OCI-LY7 (cell line): ENCODE measurements around the gene PLEKHO1. TPM values are rescaled to one million over a fixed set of nuclear protein-coding genes. Genes with fewer than 3 reads are reported as not detected.
"Not testable (repeated sequence)": the region's sequence is repeated elsewhere in the genome, so short reads cannot be mapped to it uniquely, and the experiment has no call there.

Experiments
- BruUV-seq: library from RNA; stranded (reverse); fragments of 400-500 nt; replicated peaks from 2 replicates; lab custom pipeline; 2021; lab: Mats Ljungman, UMichigan
- CTCF ChIA-PET: fragments of 300-600 bp; sonication (Branson Sonifier 250); formaldehyde crosslinking; loops from one replicate; lab custom pipeline; 2022; ENCODE audit warnings: antibody characterized with exemption; ENCODE audit not compliant: unreplicated experiment; lab: Charles Lee
- POLR2A ChIA-PET: fragments of 300-600 bp; sonication (Branson Sonifier 250); formaldehyde crosslinking; loops from one replicate; lab custom pipeline; 2022; ENCODE audit warnings: antibody characterized with exemption; lab: Charles Lee
- DNase-seq: peaks from one replicate; pipeline ENCODE4 v3.0.0-alpha.2; 2015; ENCODE audit warnings: low spot score
- H2AFZ ChIP-seq: fragments of 200-600 bp; sonication (generic), shearing (Covaris generic); 2 replicates; pipeline ENCODE4 v1.6.1; 2014; ENCODE audit warnings: mild to moderate bottlenecking, antibody characterized with exemption, low read length, moderate library complexity
- H3K27ac ChIP-seq: fragments of 200-600 bp; sonication (generic); 2 replicates; pipeline ENCODE4 v1.5.1; 2014; ENCODE audit warnings: mixed run types, low read depth, mild to moderate bottlenecking, moderate library complexity, low read length, inconsistent platforms; ENCODE audit not compliant: poor library complexity, severe bottlenecking
- H3K36me3 ChIP-seq: fragments of 200-600 bp; sonication (generic); 2 replicates; pipeline ENCODE4 v1.6.1; 2014; ENCODE audit warnings: mild to moderate bottlenecking, antibody characterized with exemption, low read length, moderate library complexity, mixed read lengths; ENCODE audit not compliant: insufficient read depth
- H3K4me1 ChIP-seq: fragments of 200-600 bp; sonication (generic); 2 replicates; pipeline ENCODE4 v1.5.1; 2014; ENCODE audit warnings: mild to moderate bottlenecking, low read length; ENCODE audit not compliant: insufficient read depth, poor library complexity, severe bottlenecking
- H3K4me2 ChIP-seq: fragments of 200-600 bp; sonication (generic); 2 replicates; pipeline ENCODE4 v1.6.1; 2014; ENCODE audit warnings: mild to moderate bottlenecking, low read length
- H3K4me3 ChIP-seq: fragments of 200-600 bp; sonication (generic); 2 replicates; pipeline ENCODE4 v1.5.1; 2014; ENCODE audit warnings: mild to moderate bottlenecking, low read depth, low read length; ENCODE audit not compliant: poor library complexity, severe bottlenecking
- H3K79me2 ChIP-seq: fragments of 200-600 bp; sonication (generic); 2 replicates; pipeline ENCODE4 v1.6.1; 2016; ENCODE audit warnings: low read depth, mild to moderate bottlenecking, low read length, moderate library complexity, mixed read lengths; ENCODE audit not compliant: insufficient read depth
- H3K9me2 ChIP-seq: fragments of 200-600 bp; sonication (generic); 2 replicates; pipeline ENCODE4 v1.6.1; 2016; ENCODE audit warnings: mild to moderate bottlenecking, low read length, mixed read lengths; ENCODE audit not compliant: insufficient read depth
- H3K9me3 ChIP-seq: fragments of 200-600 bp; sonication (generic); 2 replicates; pipeline ENCODE4 v1.6.1; 2014; ENCODE audit warnings: mild to moderate bottlenecking, mixed run types, low read length, mixed read lengths
- H4K20me1 ChIP-seq: fragments of 200-600 bp; sonication (generic); 2 replicates; pipeline ENCODE4 v1.6.1; 2014; ENCODE audit warnings: mild to moderate bottlenecking, antibody characterized with exemption, low read length, moderate library complexity, mixed read lengths; ENCODE audit not compliant: insufficient read depth
- EZH2phosphoT487 ChIP-seq: fragments of 200-600 bp; sonication (generic); IDR thresholded peaks from 2 replicates; pipeline ENCODE4 v1.6.1; 2018; ENCODE audit warnings: low read depth, borderline replicate concordance, mild to moderate bottlenecking, mixed run types, antibody characterized with exemption, low read length, moderate library complexity, mixed read lengths
- intact Hi-C: fragments of 100-400 bp; cut with micrococcal nuclease; formaldehyde crosslinking; loops from one replicate; pipeline ENCODE4 v1.10.0; 2022; ENCODE audit not compliant: unreplicated experiment
- total RNA-seq, 2 experiments: library from RNA; depleted of rRNA in 1 of 2; stranded (reverse); fragments of >200 nt in 1 of 2; shearing (Covaris generic) in 1 of 2; gene quantifications; 2 replicates each; pipeline ENCODE4 v1.2.3, GENCODE V29; 2014 to 2022
- TF ChIP-seq, protein P1 (sequence below): fragments of 200-600 bp; sonication (generic); conservative IDR thresholded peaks from 2 replicates; pipeline ENCODE4 v1.5.1; 2014; ENCODE audit warnings: mild to moderate bottlenecking, antibody characterized with exemption, low read length, moderate library complexity, mixed read lengths

The PLEKHO1 gene
- total RNA-seq, 2 experiments from 2014 or later = 75.5 to 122 TPM

GRCh38 chr1:150144606-150145005, 5.1 kb upstream of the PLEKHO1 start:
- CTCF ChIA-PET = no interaction called here

DNA sequence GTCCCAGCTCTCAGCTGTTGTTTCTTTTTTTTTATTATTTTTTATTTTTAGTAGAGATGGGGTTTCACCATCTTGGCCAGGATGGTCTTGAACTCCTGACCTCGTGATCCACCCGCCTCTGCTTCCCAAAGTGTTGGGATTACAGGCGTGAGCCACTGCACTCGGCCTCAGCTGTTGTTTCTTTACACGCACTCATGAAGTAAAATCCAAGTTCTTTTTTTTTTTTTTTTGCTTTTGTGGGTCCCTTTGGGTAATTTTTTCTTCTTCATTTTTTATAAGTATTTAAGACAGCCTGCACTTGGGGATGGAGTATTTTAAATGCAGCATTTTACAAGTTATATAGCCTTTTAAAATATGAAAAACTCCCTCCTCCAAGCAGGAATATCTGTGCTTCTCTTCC, 3.7 kb upstream of the PLEKHO1 start:
- Histone ChIP-seq H3K4me1 (peaks cover 25% of the 10 kb centered on the region), H3K79me2 (peaks cover 19% of the 10 kb centered on the region; the same call in 1 of the 2 replicates)
- DNase-seq, H3K4me2 ChIP-seq, H3K4me3 ChIP-seq, H3K27ac ChIP-seq, BruUV-seq, CTCF ChIA-PET, H3K9me2 ChIP-seq, H4K20me1 ChIP-seq, H3K9me3 ChIP-seq, H3K36me3 ChIP-seq, intact Hi-C loops, H2AFZ ChIP-seq: not testable (repeated sequence)
- POLR2A ChIA-PET = interaction anchor here (0.6 to 1.0 kb wide), 2 partner anchors 16 to 49 kb away, joined by 3 read pairs; no protein-coding TSS in a partner anchor

More at GRCh38 chr1:150144606-150145005, 5.1 kb upstream of the PLEKHO1 start:
- Histone ChIP-seq H3K4me3 (no peak overlapping the region), H3K4me1 (peaks cover 25% of the 10 kb centered on the region), H4K20me1 (no peaks in the 10 kb centered on the region), H3K36me3 (no peaks in the 10 kb centered on the region; the same call in 1 of the 2 replicates), H3K4me2 (no peak overlapping the region), H3K27ac (no peak overlapping the region), H2AFZ (no peak overlapping the region), H3K79me2 (peaks cover 12% of the 10 kb centered on the region; the same call in 1 of the 2 replicates), H3K9me2 (no peaks in the 10 kb centered on the region), H3K9me3 (no peaks in the 10 kb centered on the region)
- no TSS peak for BruUV-seq
- intact Hi-C loops = no loop called here
- POLR2A ChIA-PET = interaction anchor here (0.6 kb wide), 1 partner anchor 65 kb away, joined by 3 read pairs; no protein-coding TSS in a partner anchor
- TF ChIP-seq, protein P1, sequence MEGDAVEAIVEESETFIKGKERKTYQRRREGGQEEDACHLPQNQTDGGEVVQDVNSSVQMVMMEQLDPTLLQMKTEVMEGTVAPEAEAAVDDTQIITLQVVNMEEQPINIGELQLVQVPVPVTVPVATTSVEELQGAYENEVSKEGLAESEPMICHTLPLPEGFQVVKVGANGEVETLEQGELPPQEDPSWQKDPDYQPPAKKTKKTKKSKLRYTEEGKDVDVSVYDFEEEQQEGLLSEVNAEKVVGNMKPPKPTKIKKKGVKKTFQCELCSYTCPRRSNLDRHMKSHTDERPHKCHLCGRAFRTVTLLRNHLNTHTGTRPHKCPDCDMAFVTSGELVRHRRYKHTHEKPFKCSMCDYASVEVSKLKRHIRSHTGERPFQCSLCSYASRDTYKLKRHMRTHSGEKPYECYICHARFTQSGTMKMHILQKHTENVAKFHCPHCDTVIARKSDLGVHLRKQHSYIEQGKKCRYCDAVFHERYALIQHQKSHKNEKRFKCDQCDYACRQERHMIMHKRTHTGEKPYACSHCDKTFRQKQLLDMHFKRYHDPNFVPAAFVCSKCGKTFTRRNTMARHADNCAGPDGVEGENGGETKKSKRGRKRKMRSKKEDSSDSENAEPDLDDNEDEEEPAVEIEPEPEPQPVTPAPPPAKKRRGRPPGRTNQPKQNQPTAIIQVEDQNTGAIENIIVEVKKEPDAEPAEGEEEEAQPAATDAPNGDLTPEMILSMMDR = no peak
- no peak for TF ChIP-seq EZH2phosphoT487
- no peak for DNase-seq

- Histone ChIP-seq H2AFZ (no peak overlapping the region), H3K9me3 (no peaks in the 10 kb centered on the region), H3K27ac (no peak overlapping the region), H3K79me2 (peaks cover 29% of the 10 kb centered on the region; the same call in 1 of the 2 replicates), H3K9me2 (no peaks in the 10 kb centered on the region), H3K4me1 (peaks cover 34% of the 10 kb centered on the region), H3K4me2 (no peak overlapping the region; the same call in 1 of the 2 replicates), H3K36me3 (peaks cover 16% of the 10 kb centered on the region), H4K20me1 (no peaks in the 10 kb centered on the region), H3K4me3 (no peak overlapping the region)
- POLR2A ChIA-PET = interaction anchor here (0.6 kb wide), 1 partner anchor 39 kb away, joined by 4 read pairs; no protein-coding TSS in a partner anchor
- CTCF ChIA-PET = no interaction called here
- intact Hi-C loops = no loop called here
- no peak for DNase-seq
- no TSS peak for BruUV-seq
- TF ChIP-seq EZH2phosphoT487 = no peak
- TF ChIP-seq, protein P1 = no peak
These were observed 2.7 kb upstream of the PLEKHO1 start for GRCh38 chr1:150146849-150147542.
